Stimulated activated CD4-positive, alpha-beta T cell treated with anti-CD3 and anti-CD28 coated beads, Interleukin-2, amount 100 ng/mL, for 4 hours (primary cell): ENCODE results near the gene HLA-F.

Source experiments
- DNase-seq: peaks from one replicate; pipeline ENCODE4 v3.0.0-alpha.2; 2020; ENCODE audit warnings: low read depth

The HLA-F gene

GRCh38 chr6:29763491-29764289, 40.5 kb downstream of the HLA-F start:
- DNase-seq = no peak

- DNase-seq = no peak
These were observed 41.4 kb downstream of the HLA-F start for GRCh38 chr6:29764422-29765196.

GRCh38 chr6:29769336-29769735, 46.1 kb downstream of the HLA-F start:
- no peak for DNase-seq

DNA sequence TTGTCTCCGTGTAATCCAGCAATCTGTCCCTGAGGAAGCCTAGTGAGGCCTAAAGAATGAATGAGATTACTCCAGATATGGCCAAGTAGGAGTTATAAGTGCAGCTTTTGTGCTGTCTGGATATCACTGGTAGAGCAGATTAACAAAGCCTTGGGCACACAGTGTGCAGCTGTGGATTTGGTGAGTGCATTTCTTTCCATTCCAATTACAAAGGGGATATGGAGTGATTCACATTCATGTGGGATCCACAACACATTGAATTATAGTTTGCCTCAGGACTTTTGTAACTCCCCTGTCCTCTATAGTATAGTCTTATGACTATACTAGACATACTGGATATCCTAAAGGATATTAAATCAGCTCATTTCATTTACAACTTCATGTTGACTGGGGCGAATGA, 47.1 kb downstream of the HLA-F start:
- no peak for DNase-seq

DNA sequence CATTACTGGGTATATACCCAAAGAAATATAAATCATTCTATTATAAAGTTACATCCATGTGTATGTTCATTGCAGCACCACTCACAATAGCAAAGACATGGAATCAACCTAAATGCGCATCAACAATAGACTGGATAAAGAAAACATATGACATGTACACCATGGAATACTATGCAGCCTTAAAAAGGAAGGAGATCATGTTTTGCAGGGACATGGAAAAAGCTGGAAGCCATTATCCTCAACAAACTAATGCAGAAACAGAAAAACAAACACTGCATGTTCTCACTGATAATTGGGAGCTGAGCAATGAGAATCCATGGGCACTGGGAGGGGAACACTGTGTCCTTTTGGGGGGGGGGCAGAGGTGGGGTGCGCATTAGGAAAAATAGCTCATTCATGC, 53.5 kb downstream of the HLA-F start:
- DNase-seq = no peak
